ENCODE measurements around the gene PARVB.

DNA sequence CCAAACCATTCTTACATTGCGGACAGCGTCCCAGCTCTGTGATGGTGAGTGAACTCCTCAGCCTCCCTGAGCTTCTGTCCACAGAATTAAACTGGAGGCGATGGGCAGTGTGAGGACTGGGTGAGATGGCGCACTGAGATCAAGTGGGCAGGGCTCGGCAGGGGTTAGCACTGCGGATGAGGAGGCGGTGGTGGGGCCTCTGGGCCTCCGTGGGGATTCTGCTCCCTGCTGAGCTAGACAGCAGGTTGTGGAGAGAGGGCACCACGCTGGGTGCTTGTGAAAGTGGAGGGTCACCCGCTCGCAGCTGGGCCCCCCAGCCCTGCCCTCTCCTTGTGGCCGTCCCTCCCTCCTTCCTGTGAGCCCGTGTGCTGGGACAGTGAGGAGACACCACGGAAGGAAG, 131.0 kb downstream of the PARVB start:
- TF ChIP-seq, protein P1, sequence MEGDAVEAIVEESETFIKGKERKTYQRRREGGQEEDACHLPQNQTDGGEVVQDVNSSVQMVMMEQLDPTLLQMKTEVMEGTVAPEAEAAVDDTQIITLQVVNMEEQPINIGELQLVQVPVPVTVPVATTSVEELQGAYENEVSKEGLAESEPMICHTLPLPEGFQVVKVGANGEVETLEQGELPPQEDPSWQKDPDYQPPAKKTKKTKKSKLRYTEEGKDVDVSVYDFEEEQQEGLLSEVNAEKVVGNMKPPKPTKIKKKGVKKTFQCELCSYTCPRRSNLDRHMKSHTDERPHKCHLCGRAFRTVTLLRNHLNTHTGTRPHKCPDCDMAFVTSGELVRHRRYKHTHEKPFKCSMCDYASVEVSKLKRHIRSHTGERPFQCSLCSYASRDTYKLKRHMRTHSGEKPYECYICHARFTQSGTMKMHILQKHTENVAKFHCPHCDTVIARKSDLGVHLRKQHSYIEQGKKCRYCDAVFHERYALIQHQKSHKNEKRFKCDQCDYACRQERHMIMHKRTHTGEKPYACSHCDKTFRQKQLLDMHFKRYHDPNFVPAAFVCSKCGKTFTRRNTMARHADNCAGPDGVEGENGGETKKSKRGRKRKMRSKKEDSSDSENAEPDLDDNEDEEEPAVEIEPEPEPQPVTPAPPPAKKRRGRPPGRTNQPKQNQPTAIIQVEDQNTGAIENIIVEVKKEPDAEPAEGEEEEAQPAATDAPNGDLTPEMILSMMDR (IDR thresholded peaks at IDR 0.05) = no peak
- TF ChIP-seq POLR2A (IDR thresholded peaks at IDR 0.05) = no peak

Measured in body of pancreas (tissue), 4 donors.